Heart right ventricle (tissue), 16 donors: ENCODE data around the gene WT1. TPM values are rescaled to one million over a fixed set of nuclear protein-coding genes. Genes with fewer than 3 reads are reported as not detected.

Experiments used
- ATAC-seq, 8 donors: fragments of 200-7000 bp; cut with Tn5 transposase; one replicate each; pipeline ENCODE4 v1.9.1; 2020; ENCODE audit warnings: mild to moderate bottlenecking in 8 of 8, moderate library complexity in 8 of 8, moderate number of reproducible peaks in 1 of 8
- DNase-seq, 2 donors: peaks; one replicate each; pipeline ENCODE4 v3.0.0-alpha.2; 2020
- H3K27ac ChIP-seq, 10 donors: fragments of 200-600 bp; sonication (generic) in 2 of 10; one replicate each; pipeline versions ENCODE4 v1.5.0 to v1.8.0; 2020 to 2022; ENCODE audit warnings: mild to moderate bottlenecking in 3 of 10
- H3K27me3 ChIP-seq, 7 donors: fragments of 200-600 bp; one replicate each; pipeline ENCODE4 v1.8.0; 2021 to 2022; ENCODE audit warnings: mild to moderate bottlenecking in 2 of 7
- H3K36me3 ChIP-seq, 9 donors: fragments of 200-600 bp; sonication (generic) in 1 of 9; one replicate each; pipeline versions ENCODE4 v1.5.0 to v1.8.0; 2020 to 2022; ENCODE audit warnings: mild to moderate bottlenecking in 2 of 9
- H3K4me1 ChIP-seq, 9 donors: fragments of 200-600 bp; sonication (generic) in 1 of 9; one replicate each; pipeline versions ENCODE4 v1.5.0 to v1.8.0; 2020 to 2022; ENCODE audit warnings: mild to moderate bottlenecking in 4 of 9
- H3K4me3 ChIP-seq, 10 donors: fragments of 200-600 bp; sonication (generic) in 2 of 10; one replicate each; pipeline versions ENCODE4 v1.5.0 to v1.8.0; 2020 to 2022; ENCODE audit warnings: mild to moderate bottlenecking in 7 of 10, moderate library complexity in 2 of 10
- H3K9me3 ChIP-seq, 11 donors: fragments of 200-600 bp in 10 of 11; sonication (generic) in 2 of 11; one replicate each; pipeline versions ENCODE4 v1.5.0 to v1.8.0; 2013 to 2022; ENCODE audit warnings: mild to moderate bottlenecking in 2 of 11, control low read depth in 1 of 11, moderate library complexity in 1 of 11
- WGBS, 2 donors: extraction: QIAGEN DNeasy Blood & Tissue Kit; methylation state at CpG; one replicate each; pipeline ENCODE4 v1.1.7; 2013; ENCODE audit warnings: inconsistent platforms in 1 of 2; 5-methylcytosine and 5-hydroxymethylcytosine counted together
- intact Hi-C, 10 donors: fragments of 100-400 bp; cut with DNase I; formaldehyde crosslinking; loops; one replicate each; pipeline versions ENCODE4 v1.11.1 to v1.14.2; 2022
- polyA plus RNA-seq, 2 donors: library from polyadenylated mRNA; stranded (reverse); fragments of 200-250 nt; gene quantifications; one replicate each; pipeline ENCODE4 v1.2.3, GENCODE V29; 2013
- total RNA-seq, 10 donors: library from RNA; stranded (reverse); fragmentation: NEBNext Ultra II Directional in 3 of 10; extraction: Animal tissue kit (Norgen Biotek cat#: 25700) in 3 of 10; gene quantifications; one replicate each; pipeline versions ENCODE4 v1.2.1 to v1.2.4, GENCODE V29; 2021 to 2023
- TF ChIP-seq, protein P1 (sequence below), 9 donors: fragments of 200-600 bp; sonication (generic) in 2 of 9; IDR thresholded peaks; one replicate each; pipeline versions ENCODE4 v1.5.0 to v1.8.0; 2021 to 2022; ENCODE audit warnings: antibody characterized with exemption in 9 of 9, mild to moderate bottlenecking in 5 of 9, moderate library complexity in 1 of 9
- donor health status: Arrhythmogenic right ventricular cardiomyopathy.
- donor health status: ischemic (EF 13 %, LVEDD 7.1; RV severe dilation, severe dysfunction).
- donor health status: healthy with polysubstance abuse.
- donor health status: DM: no; HTN: yes; CAD: no.
- donor health status: DM: no; HTN: no; CAD: no.
- donor health status: ischemic (EF 25% LVEDD 6.9; RV normal size, moderate dysfunction).
- donor health status: ischemic (EF 25% LVEDD 5.7; RV mildly dilated, moderate dysfunction).
- donor health status: healthy.
- donor health status: DM: yes; HTN: yes; CAD: no.
- donor health status: Ischemic cardiomyopathy.
- donor health status: ischemic (EF 35%, LVEDD 5.7; RV mildly dilated, moderate dysfunction).
- donor health status: nonischemic (EF 11% LVEDD 7.7; RV severe dilation, severe dysfunction).
- donor health status: DM: yes; HTN: yes; CAD: no.
- donor health status: PGD.
- donor health status: ischemic (EF 29% LVEDD 5.4; RV normal size, mild dysfunction).
- donor health status: nonischemic (EF 23%, LVEDD 6.1; RV moderate dilation, normal function).

Gene WT1
- total and polyA plus RNA-seq, 12 donors, result 1.2 to 4.6 (median 2.8) TPM

- Histone ChIP-seq H3K27ac (no peak overlapping the region), H3K36me3 (peaks cover 0 to 35% (median 0%) of the 10 kb centered on the region in 9 donors), H3K4me1 (peaks cover 3 to 18% (median 12%) of the 10 kb centered on the region in 9 donors), H3K27me3 (no peaks in the 10 kb centered on the region), H3K4me3 (no peak overlapping the region), H3K9me3 (no peaks in the 10 kb centered on the region)
- intact Hi-C loops, result loop anchor here in 1 of 10 donors (10.0 kb wide), 1 partner anchor 66 kb away; no protein-coding TSS in a partner anchor
- WGBS, 2 donors, result 96 to 100% methylated on average over 1 of the region's 1 CpG
- DNase-seq (no peak), ATAC-seq (no peak)
- TF ChIP-seq, protein P1, sequence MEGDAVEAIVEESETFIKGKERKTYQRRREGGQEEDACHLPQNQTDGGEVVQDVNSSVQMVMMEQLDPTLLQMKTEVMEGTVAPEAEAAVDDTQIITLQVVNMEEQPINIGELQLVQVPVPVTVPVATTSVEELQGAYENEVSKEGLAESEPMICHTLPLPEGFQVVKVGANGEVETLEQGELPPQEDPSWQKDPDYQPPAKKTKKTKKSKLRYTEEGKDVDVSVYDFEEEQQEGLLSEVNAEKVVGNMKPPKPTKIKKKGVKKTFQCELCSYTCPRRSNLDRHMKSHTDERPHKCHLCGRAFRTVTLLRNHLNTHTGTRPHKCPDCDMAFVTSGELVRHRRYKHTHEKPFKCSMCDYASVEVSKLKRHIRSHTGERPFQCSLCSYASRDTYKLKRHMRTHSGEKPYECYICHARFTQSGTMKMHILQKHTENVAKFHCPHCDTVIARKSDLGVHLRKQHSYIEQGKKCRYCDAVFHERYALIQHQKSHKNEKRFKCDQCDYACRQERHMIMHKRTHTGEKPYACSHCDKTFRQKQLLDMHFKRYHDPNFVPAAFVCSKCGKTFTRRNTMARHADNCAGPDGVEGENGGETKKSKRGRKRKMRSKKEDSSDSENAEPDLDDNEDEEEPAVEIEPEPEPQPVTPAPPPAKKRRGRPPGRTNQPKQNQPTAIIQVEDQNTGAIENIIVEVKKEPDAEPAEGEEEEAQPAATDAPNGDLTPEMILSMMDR (IDR thresholded peaks at IDR 0.05), result no peak
Measured at GRCh38 chr11:32390712-32391111, 44.6 kb downstream of the WT1 start.

GRCh38 chr11:32388871-32389770 lies 46.2 kb downstream of the WT1 start:
- no peak for ATAC-seq
- Histone ChIP-seq H3K4me3 (no peak overlapping the region), H3K36me3 (peaks cover 0 to 24% (median 0%) of the 10 kb centered on the region in 9 donors), H3K9me3 (no peaks in the 10 kb centered on the region), H3K27me3 (peaks cover 0 to 4% (median 0%) of the 10 kb centered on the region in 7 donors), H3K4me1 (peaks cover 3 to 18% (median 12%) of the 10 kb centered on the region in 9 donors), H3K27ac (no peak overlapping the region)
- intact Hi-C loops, result loop anchor here in 4 of 10 donors (5.0 to 10.0 kb wide), 4 partner anchors 38 to 403 kb away; partner anchors contain the start of genes CCDC73 (in 3 of the 4) and EIF3M (in 2 of the 4)
- TF ChIP-seq, protein P1 (IDR thresholded peaks at IDR 0.05), result no peak
- DNase-seq, result no peak
- 82 to 87% methylated on average over 10 of the region's 10 CpGs for WGBS, 2 donors

- peaks cover 0 to 4% (median 0%) of the 10 kb centered on the region in 7 donors for H3K27me3 ChIP-seq
- no peaks in the 10 kb centered on the region for H3K9me3 ChIP-seq
- no peak overlapping the region for H3K27ac ChIP-seq
- peaks cover 3 to 18% (median 12%) of the 10 kb centered on the region in 9 donors for H3K4me1 ChIP-seq
- TF ChIP-seq, protein P1 (IDR thresholded peaks at IDR 0.05), result no peak
- DNase-seq (no peak), ATAC-seq (no peak)
- no peak overlapping the region for H3K4me3 ChIP-seq
- intact Hi-C loops, result loop anchor here in 4 of 10 donors (5.0 to 10.0 kb wide), 4 partner anchors 39 to 404 kb away; partner anchors contain the start of genes CCDC73 (in 3 of the 4) and EIF3M (in 2 of the 4)
- WGBS, 2 donors, result 73 to 74% methylated on average over 4 of the region's 4 CpGs
- H3K36me3 ChIP-seq, result peaks cover 0 to 22% (median 0%) of the 10 kb centered on the region in 9 donors
Measured at GRCh38 chr11:32388365-32388764, 47.0 kb downstream of the WT1 start.

DNA sequence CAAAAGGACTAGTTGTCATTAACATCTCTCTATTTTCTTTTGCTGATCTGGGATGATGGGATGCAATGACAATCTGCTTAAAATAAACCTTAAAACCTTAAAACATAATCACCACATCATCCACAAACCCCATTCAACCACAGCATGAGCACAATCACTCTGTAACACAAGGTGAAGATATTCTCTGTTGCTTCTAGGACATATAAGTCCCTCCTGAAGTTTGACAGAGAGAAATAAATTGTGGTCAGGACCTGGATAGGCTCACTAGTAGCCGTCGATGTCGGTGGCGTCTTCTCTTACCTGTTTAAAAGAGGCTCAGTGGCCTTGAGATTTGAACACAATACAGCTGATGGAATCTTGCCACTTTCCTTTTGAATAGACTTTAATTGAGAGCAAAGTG lies 47.9 kb downstream of the WT1 start:
- TF ChIP-seq, protein P1 (IDR thresholded peaks at IDR 0.05), result no peak
- H3K4me3 ChIP-seq, result no peak overlapping the region
- H3K27ac ChIP-seq, result peak overlapping the region in 2 of 10 donors; percentile 14 to 26
- ATAC-seq (no peak), DNase-seq (no peak)
- H3K36me3 ChIP-seq, result peaks cover 0 to 20% (median 0%) of the 10 kb centered on the region in 9 donors
- WGBS, 2 donors, result 70 to 74% methylated on average over 4 of the region's 4 CpGs
- peaks cover 0 to 4% (median 0%) of the 10 kb centered on the region in 7 donors for H3K27me3 ChIP-seq
- H3K4me1 ChIP-seq, result peaks cover 3 to 19% (median 12%) of the 10 kb centered on the region in 9 donors
- intact Hi-C loops, result loop anchor here in 5 of 10 donors (2.0 to 10.0 kb wide), 5 partner anchors 40 to 405 kb away; partner anchors contain the start of genes CCDC73 (in 3 of the 5) and EIF3M (in 2 of the 5)
- no peaks in the 10 kb centered on the region for H3K9me3 ChIP-seq
